Mucosa of descending colon (tissue), 3 donors: ENCODE results near the gene COL5A1. TPM values are rescaled to one million over a fixed set of nuclear protein-coding genes. Genes with fewer than 3 reads are reported as not detected.

ENCODE experiments used
- ATAC-seq: fragments of 200-7000 bp; cut with Tn5 transposase; one replicate; pipeline ENCODE4 v1.9.1; 2020; ENCODE audit warnings: mild to moderate bottlenecking, moderate library complexity
- DNase-seq, 3 donors: peaks; one replicate each; pipeline ENCODE4 v3.0.0-alpha.2; 2020
- H3K36me3 ChIP-seq: fragments of 200-600 bp; one replicate; pipeline ENCODE4 v1.8.0; 2021; ENCODE audit warnings: low read depth, mild to moderate bottlenecking
- H3K4me1 ChIP-seq: fragments of 200-600 bp; one replicate; pipeline ENCODE4 v1.8.0; 2021; ENCODE audit warnings: low read depth, mild to moderate bottlenecking
- H3K4me3 ChIP-seq: fragments of 200-600 bp; one replicate; pipeline ENCODE4 v1.8.0; 2021; ENCODE audit warnings: mild to moderate bottlenecking
- H3K9me3 ChIP-seq: fragments of 200-600 bp; one replicate; pipeline ENCODE4 v1.8.0; 2021; ENCODE audit warnings: mild to moderate bottlenecking
- CTCF ChIP-seq: fragments of 200-600 bp; IDR thresholded peaks from one replicate; pipeline ENCODE4 v1.8.0; 2022; ENCODE audit warnings: antibody characterized with exemption, mild to moderate bottlenecking
- intact Hi-C, 2 donors: fragments of 100-400 bp; cut with DNase I in 1 of 2; cut with micrococcal nuclease in 1 of 2; formaldehyde crosslinking; loops; one replicate each; pipeline versions ENCODE4 v1.11.0 to v1.11.1; 2022; cut with DNase I, micrococcal nuclease
- total RNA-seq, 3 donors: library from RNA; stranded (reverse); fragmentation: NEBNext Ultra II Directional in 2 of 3; extraction: Animal tissue kit (Norgen Biotek cat#: 25700) in 2 of 3; gene quantifications; one replicate each; pipeline versions ENCODE4 v1.2.1 to v1.2.4, GENCODE V29; 2021 to 2023
- donor health status: DM: no; HTN: no; CAD: no; lungs with moderate emphysema.
- donor health status: DM: no; HTN: no; CAD: no.
- donor health status: DM: no; HTN: yes; CAD: no.

Gene COL5A1
- total RNA-seq, 3 donors from 2014 or later: 8.6 to 62.3 (median 22.2) TPM

DNA sequence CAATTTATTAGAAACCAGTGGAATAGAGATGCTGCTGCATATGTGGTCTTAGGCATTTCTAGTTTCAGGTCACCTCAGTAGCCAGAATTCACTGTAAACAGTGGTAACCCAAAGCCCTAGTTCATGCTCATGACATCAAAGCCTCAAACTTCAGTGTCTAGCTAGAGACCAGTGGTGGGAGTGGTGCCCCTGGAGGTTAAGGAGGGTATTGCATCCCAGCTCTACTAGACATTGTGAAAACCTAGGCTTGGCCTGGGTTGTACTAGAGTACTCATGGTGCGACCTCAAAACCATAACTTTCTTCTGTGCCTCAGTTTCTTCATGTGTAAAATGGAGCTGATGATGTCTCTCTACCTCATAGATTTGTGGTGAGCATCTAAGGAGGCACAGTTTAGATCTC lies 18.8 kb downstream of the COL5A1 start:
- no peak for TF ChIP-seq CTCF
- Histone ChIP-seq H3K4me3 (no peak overlapping the region), H3K4me1 (no peaks in the 10 kb centered on the region), H3K9me3 (peaks cover 12% of the 10 kb centered on the region), H3K36me3 (no peaks in the 10 kb centered on the region)
- no peak for ATAC-seq
- intact Hi-C loops: no loop called here
- DNase-seq: no peak

- no peaks in the 10 kb centered on the region for H3K36me3 ChIP-seq
- ATAC-seq: no peak
- peak in 1 of 3 donors; percentile 10 for DNase-seq
- no peaks in the 10 kb centered on the region for H3K4me1 ChIP-seq
- TF ChIP-seq CTCF: no peak
- H3K4me3 ChIP-seq: no peak overlapping the region
- H3K9me3 ChIP-seq: peaks cover 12% of the 10 kb centered on the region
- intact Hi-C loops: no loop called here
These were observed 19.7 kb downstream of the COL5A1 start for GRCh38 chr9:134661299-134661698.

DNA sequence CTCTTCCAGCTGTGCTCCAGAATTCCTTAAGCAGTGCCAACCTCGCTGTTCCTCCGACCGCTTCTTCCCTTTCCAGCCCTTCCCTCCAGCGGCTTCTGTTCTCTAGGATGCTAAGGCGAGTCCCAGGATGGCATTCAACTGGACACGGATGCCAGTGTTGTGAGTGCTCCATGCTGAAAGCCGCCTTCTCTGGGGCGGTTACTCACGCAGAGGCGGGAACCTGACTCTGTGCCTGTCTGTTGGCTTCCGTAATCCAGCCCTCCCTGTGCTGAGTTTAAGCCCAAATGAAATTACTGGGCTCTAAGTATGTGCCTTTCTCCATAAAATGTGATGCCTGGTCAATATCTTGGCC lies 20.2 kb downstream of the COL5A1 start:
- ATAC-seq (peak; percentile 29), DNase-seq (peak in 1 of 3 donors; percentile 42)
- Histone ChIP-seq H3K4me3 (no peak overlapping the region), H3K4me1 (no peaks in the 10 kb centered on the region), H3K36me3 (no peaks in the 10 kb centered on the region), H3K9me3 (peaks cover 12% of the 10 kb centered on the region)
- intact Hi-C loops: no loop called here
- TF ChIP-seq CTCF: no peak

GRCh38 chr9:134662143-134662876 lies 20.7 kb downstream of the COL5A1 start:
- no peak overlapping the region for H3K4me3 ChIP-seq
- ATAC-seq: peak; percentile 50
- peaks cover 12% of the 10 kb centered on the region for H3K9me3 ChIP-seq
- no peak for TF ChIP-seq CTCF
- intact Hi-C loops: no loop called here
- H3K4me1 ChIP-seq: no peaks in the 10 kb centered on the region
- no peaks in the 10 kb centered on the region for H3K36me3 ChIP-seq
- DNase-seq: peak in 2 of 3 donors; percentile 29 to 57

DNA sequence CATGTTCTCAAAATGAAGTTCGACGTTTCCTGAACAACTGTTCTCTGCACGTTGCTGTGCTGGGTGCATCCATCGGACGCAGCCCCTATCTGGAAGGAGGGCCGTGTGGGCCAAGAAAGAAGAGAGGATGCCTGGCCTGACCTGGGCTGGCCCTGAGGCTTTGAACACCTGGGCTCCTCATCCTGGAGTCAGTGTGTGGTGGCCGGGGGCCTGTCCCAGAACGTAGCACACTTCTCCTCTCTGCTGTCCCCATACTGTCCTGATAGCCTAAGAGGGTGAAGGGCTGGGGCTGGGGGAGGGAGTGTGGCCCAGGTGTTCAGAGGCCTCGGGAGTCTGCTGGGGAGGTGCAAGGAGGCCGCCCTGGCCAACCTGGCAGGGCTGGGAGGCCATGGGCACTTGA lies 21.5 kb downstream of the COL5A1 start:
- H3K4me3 ChIP-seq: no peak overlapping the region
- peaks cover 12% of the 10 kb centered on the region for H3K9me3 ChIP-seq
- no peaks in the 10 kb centered on the region for H3K4me1 ChIP-seq
- intact Hi-C loops: no loop called here
- peak in 1 of 3 donors; percentile 17 for DNase-seq
- no peak for ATAC-seq
- no peak for TF ChIP-seq CTCF
- no peaks in the 10 kb centered on the region for H3K36me3 ChIP-seq
